ENCODE data around the gene UQCR10. TPM values are rescaled to one million over a fixed set of nuclear protein-coding genes. Genes with fewer than 3 reads are reported as not detected.
A peak's percentile ranks its signal among the peaks of the same experiment; 100 is the strongest.

The UQCR10 gene
- total RNA-seq, 1 donor from 2014 or later = 65.8 TPM

DNA sequence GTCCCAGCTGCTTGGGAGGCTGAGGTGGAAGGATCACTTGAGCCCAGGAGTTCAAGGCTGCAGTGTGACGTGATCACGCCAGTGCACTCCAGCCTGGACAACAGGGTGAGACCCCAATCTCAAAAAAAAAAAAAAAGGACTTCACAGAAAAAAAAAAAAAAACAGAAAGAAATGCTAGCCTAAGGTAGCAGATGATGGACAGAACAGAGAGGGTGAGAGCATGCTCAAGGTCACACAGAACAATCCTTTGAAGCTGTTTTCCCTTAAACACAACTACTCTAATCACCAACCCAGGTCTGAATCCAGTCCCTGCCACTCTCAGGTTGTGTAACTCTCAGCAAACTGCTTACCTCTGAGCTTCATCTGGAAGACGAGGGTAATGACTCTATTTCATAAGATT is 10.1 kb upstream of the UQCR10 start:
- no peak for DNase-seq (ENCODE audit: extremely low spot score in 2 of 2)
- Histone ChIP-seq H3K27ac (no peak overlapping the region), H3K4me1 (no peaks in the 10 kb centered on the region), H3K36me3 (no peaks in the 10 kb centered on the region), H3K9me3 (no peaks in the 10 kb centered on the region), H3K27me3 (no peaks in the 10 kb centered on the region), H3K4me3 (no peak overlapping the region)
- intact Hi-C loops (cut with DNase I) = no loop called here
- TF ChIP-seq POLR2A (IDR thresholded peaks at IDR 0.05) (no peak), POLR2AphosphoS5 (IDR thresholded peaks at IDR 0.05; ENCODE audit: insufficient read depth in 1 of 2, low read depth in 1 of 2) (no peak)
- TF ChIP-seq, protein P1, sequence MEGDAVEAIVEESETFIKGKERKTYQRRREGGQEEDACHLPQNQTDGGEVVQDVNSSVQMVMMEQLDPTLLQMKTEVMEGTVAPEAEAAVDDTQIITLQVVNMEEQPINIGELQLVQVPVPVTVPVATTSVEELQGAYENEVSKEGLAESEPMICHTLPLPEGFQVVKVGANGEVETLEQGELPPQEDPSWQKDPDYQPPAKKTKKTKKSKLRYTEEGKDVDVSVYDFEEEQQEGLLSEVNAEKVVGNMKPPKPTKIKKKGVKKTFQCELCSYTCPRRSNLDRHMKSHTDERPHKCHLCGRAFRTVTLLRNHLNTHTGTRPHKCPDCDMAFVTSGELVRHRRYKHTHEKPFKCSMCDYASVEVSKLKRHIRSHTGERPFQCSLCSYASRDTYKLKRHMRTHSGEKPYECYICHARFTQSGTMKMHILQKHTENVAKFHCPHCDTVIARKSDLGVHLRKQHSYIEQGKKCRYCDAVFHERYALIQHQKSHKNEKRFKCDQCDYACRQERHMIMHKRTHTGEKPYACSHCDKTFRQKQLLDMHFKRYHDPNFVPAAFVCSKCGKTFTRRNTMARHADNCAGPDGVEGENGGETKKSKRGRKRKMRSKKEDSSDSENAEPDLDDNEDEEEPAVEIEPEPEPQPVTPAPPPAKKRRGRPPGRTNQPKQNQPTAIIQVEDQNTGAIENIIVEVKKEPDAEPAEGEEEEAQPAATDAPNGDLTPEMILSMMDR (IDR thresholded peaks at IDR 0.05) = no peak

DNA sequence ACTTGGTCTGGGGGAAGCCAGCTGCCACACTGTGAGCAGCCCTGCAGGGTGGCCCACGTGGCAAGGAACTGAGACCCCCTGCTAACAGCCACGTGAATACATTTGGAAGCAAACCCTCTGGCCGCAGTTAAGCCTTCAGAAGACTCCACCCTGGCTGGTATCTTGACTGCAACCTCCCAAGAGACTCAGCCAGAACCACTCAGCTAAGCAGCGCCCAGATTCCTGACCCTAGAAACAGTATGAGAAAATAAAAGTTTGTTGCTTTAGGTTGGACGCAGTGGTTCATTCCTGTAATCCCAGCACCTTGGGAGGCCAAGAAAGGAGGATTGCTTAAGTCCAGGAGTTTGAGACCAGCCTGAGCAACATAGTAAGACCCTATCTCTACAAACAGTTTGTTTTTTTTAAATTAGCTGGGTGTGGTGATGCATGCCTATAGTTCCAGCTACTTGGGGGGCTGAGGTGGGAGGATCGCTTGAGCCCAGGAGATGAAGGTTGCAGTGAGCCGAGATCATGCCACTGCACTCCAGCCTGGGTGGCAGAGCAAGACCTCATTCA is 9.0 kb upstream of the UQCR10 start:
- intact Hi-C loops (cut with DNase I) = no loop called here
- no peaks in the 10 kb centered on the region for H3K9me3 ChIP-seq
- no peak overlapping the region for H3K27ac ChIP-seq
- H3K36me3 ChIP-seq = no peaks in the 10 kb centered on the region
- no peak for DNase-seq (ENCODE audit: extremely low spot score in 2 of 2)
- TF ChIP-seq POLR2A (IDR thresholded peaks at IDR 0.05) (no peak), POLR2AphosphoS5 (IDR thresholded peaks at IDR 0.05; ENCODE audit: insufficient read depth in 1 of 2, low read depth in 1 of 2) (no peak)
- TF ChIP-seq, protein P1 (IDR thresholded peaks at IDR 0.05) = no peak
- H3K27me3 ChIP-seq = no peaks in the 10 kb centered on the region
- no peak overlapping the region for H3K4me3 ChIP-seq
- no peaks in the 10 kb centered on the region for H3K4me1 ChIP-seq

DNA sequence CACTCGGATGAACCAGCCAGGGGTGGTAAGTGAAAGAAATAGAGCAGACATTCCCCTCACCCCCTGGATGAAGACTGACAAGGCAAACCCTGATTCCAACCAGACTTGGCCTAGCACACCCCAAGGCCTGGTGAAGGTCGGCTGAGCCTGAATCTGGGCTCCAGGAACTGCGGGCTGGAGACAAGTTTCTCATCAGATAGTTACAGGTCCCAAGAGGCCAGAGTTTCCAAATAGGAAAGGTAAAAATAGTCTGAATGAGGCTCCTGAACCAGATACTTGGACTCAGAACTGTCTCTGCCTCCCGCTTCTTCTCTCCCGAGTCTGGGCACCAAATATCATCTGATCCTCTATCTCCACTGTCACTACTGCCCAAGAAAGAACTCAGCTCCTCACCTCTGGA is 8.2 kb upstream of the UQCR10 start:
- Histone ChIP-seq H3K27me3 (no peaks in the 10 kb centered on the region), H3K4me1 (no peaks in the 10 kb centered on the region), H3K4me3 (no peak overlapping the region), H3K27ac (no peak overlapping the region), H3K36me3 (no peaks in the 10 kb centered on the region), H3K9me3 (no peaks in the 10 kb centered on the region)
- intact Hi-C loops (cut with DNase I) = no loop called here
- TF ChIP-seq, protein P1 (IDR thresholded peaks at IDR 0.05) = no peak
- no peak for TF ChIP-seq POLR2A (IDR thresholded peaks at IDR 0.05)
- TF ChIP-seq POLR2AphosphoS5 (IDR thresholded peaks at IDR 0.05; ENCODE audit: insufficient read depth in 1 of 2, low read depth in 1 of 2) = no peak
- DNase-seq (ENCODE audit: extremely low spot score in 2 of 2) = no peak

DNA sequence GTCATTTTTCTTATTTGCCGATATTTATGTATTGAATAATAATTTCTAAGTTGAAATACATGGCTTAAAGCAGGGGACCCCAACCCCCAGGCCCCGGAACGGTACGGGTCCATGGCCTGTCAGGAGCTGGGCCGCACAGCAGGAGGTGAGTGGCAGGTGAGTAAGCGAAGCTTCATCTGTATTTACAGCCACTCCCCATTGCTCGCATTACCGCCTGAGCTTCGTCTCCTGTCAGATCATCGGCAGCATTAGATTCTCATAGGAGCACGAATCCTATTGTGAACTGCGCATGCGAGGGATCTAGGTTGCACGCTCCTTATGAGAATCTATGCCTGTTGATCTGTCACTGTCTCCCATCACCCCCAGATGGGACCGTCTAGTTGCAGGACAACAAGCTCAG is 4.9 kb upstream of the UQCR10 start:
- H3K36me3 ChIP-seq = no peaks in the 10 kb centered on the region
- no peak for DNase-seq (ENCODE audit: extremely low spot score in 2 of 2)
- intact Hi-C loops (cut with DNase I) = loop anchor here (10.0 kb wide), 1 partner anchor 73 kb away; the partner anchor contains the start of gene ASCC2
- no peak overlapping the region for H3K4me3 ChIP-seq
- no peak overlapping the region for H3K27ac ChIP-seq
- no peaks in the 10 kb centered on the region for H3K9me3 ChIP-seq
- H3K4me1 ChIP-seq = peaks cover 13% of the 10 kb centered on the region
- TF ChIP-seq POLR2AphosphoS5 (IDR thresholded peaks at IDR 0.05; ENCODE audit: insufficient read depth in 1 of 2, low read depth in 1 of 2) (no peak), POLR2A (IDR thresholded peaks at IDR 0.05) (no peak)
- TF ChIP-seq, protein P1 (IDR thresholded peaks at IDR 0.05) = no peak
- no peaks in the 10 kb centered on the region for H3K27me3 ChIP-seq

DNA sequence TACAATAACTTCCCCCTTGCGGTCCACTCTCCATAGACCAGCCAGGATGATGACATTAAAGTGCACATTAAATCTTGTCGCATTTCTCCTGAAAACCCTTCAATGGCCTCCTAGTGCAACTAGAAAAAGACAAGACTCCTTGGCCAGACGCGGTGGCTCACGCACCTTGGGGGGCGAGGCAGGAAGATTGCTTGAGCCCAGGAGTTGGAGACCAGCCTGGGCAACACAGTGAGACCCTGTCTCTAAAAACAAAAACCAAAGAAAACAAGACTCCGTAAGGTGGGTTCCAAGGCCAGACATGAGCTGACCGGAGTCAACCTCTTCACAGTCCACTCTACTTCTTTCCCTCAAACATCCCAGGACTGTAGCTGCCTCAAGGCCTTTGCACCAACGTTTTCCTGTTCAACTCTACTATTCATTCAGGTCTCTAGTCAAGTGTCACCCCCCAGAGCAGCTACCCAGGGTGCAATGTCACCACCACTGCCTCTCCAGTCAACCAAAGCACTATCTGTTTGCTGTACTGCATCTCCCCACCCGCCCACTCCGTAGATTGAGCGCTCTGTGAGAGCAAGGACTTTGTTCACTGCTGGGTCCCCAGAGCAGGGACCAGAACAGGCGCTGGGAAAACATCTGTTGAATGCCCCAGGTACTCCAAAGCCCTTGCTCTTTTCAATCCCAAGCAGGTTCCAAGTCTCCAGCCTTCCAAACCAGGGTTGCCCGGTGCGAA is 1.1 kb upstream of the UQCR10 start:
- intact Hi-C loops (cut with DNase I) = loop anchor here (10.0 kb wide), 1 partner anchor 69 kb away; the partner anchor contains the start of gene ASCC2
- peaks cover 35% of the 10 kb centered on the region for H3K4me1 ChIP-seq
- no peaks in the 10 kb centered on the region for H3K27me3 ChIP-seq
- no peak for TF ChIP-seq POLR2A (IDR thresholded peaks at IDR 0.05)
- TF ChIP-seq, protein P1 (IDR thresholded peaks at IDR 0.05) = no peak
- no peak for TF ChIP-seq POLR2AphosphoS5 (IDR thresholded peaks at IDR 0.05; ENCODE audit: insufficient read depth in 1 of 2, low read depth in 1 of 2)
- peaks cover 5 to 17% of the 10 kb centered on the region in 2 donors for H3K36me3 ChIP-seq
- DNase-seq (ENCODE audit: extremely low spot score in 2 of 2) = no peak
- H3K4me3 ChIP-seq = peak overlapping the region; percentile 72 to 77
- H3K27ac ChIP-seq = peak overlapping the region; percentile 79
- H3K9me3 ChIP-seq = no peaks in the 10 kb centered on the region
